ENCODE data around the gene DACT1. TPM values are rescaled to one million over a fixed set of nuclear protein-coding genes. Genes with fewer than 3 reads are reported as not detected.

The DACT1 gene
- polyA plus RNA-seq, 1 of the 3 experiments (the other 2 are of a cell fraction): 3.3 TPM

DNA sequence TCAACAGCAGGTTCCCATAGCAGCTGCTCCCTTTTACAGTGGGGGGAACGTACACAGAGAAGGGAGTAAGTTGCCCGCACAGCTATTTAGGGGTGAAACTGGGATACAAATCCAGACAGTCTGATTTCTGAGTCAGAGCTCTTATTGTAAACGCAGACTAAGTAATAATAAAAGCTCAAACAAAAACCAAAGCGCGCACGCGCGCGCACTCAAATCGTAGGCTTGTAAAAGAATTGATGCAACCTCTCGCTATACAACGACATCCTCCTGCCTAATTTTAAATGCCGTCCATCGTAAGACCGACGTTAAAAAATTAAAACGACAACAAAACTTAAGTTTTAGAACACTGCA lies 747 bp upstream of the DACT1 start:
- ChIA-PET POLR2A (no interaction called here), CTCF (interaction anchor here (1.0 to 10.5 kb wide), 7 partner anchors 11 to 487 kb away, joined by 3 to 93 read pairs (median 7); no protein-coding TSS in a partner anchor)
- peaks cover 11 to 18% of the 10 kb centered on the region in 2 experiments for H3K36me3 ChIP-seq (replicated peaks in 1 of 2; ENCODE audit: control insufficient read depth in 1 of 2, insufficient read depth in 2 of 2, low read length in 1 of 2)
- H3K4me2 ChIP-seq: peak overlapping the region; percentile 70; the same call in 1 of the 2 replicates
- no peaks in the 10 kb centered on the region for H3K9me2 ChIP-seq
- TF ChIP-seq JUND (IDR thresholded peaks at IDR 0.05): no peak
- TF ChIP-seq POLR2AphosphoS5 (IDR thresholded peaks at IDR 0.05; ENCODE audit: low read depth, low read length): no peak
- TF ChIP-seq, protein P1, sequence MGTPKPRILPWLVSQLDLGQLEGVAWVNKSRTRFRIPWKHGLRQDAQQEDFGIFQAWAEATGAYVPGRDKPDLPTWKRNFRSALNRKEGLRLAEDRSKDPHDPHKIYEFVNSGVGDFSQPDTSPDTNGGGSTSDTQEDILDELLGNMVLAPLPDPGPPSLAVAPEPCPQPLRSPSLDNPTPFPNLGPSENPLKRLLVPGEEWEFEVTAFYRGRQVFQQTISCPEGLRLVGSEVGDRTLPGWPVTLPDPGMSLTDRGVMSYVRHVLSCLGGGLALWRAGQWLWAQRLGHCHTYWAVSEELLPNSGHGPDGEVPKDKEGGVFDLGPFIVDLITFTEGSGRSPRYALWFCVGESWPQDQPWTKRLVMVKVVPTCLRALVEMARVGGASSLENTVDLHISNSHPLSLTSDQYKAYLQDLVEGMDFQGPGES (IDR thresholded peaks at IDR 0.05; ENCODE audit: low read depth, low read length): no peak
- no peak for TF ChIP-seq FOXM1 (IDR thresholded peaks at IDR 0.05; ENCODE audit: low read depth)
- no peak for TF ChIP-seq SIN3A (IDR thresholded peaks at IDR 0.05; ENCODE audit: borderline replicate concordance, low read depth, low read length)
- no peak for TF ChIP-seq EP300 (IDR thresholded peaks at IDR 0.05; ENCODE audit: borderline replicate concordance in 1 of 2, low read depth in 1 of 2, low read length in 1 of 2)
- no peak for TF ChIP-seq FOSL2 (IDR thresholded peaks at IDR 0.05; ENCODE audit: borderline replicate concordance, low read depth)
- no peak for TF ChIP-seq RCOR1 (IDR thresholded peaks at IDR 0.05; ENCODE audit: low read length)
- TF ChIP-seq REST (IDR thresholded peaks at IDR 0.05; ENCODE audit: low read depth, low read length): no peak
- no peak for TF ChIP-seq TAF1 (IDR thresholded peaks at IDR 0.05; ENCODE audit: borderline replicate concordance, low read depth, low read length)
- no peak for TF ChIP-seq YY1 (IDR thresholded peaks at IDR 0.05; ENCODE audit: low read depth)
- TF ChIP-seq ZBTB33 (IDR thresholded peaks at IDR 0.05; ENCODE audit: borderline replicate concordance, low read depth): no peak
- no peak for TF ChIP-seq FOXJ3 (CRISPR knock-in tag; IDR thresholded peaks at IDR 0.05)
- TF ChIP-seq MXI1 (IDR thresholded peaks at IDR 0.05; ENCODE audit: low read depth, low read length): no peak
- TF ChIP-seq CHD2 (IDR thresholded peaks at IDR 0.05; ENCODE audit: low read length, partially characterized antibody): no peak
- TF ChIP-seq NRF1 (IDR thresholded peaks at IDR 0.05; ENCODE audit: low read depth, low read length): no peak
- TF ChIP-seq SMC3 (IDR thresholded peaks at IDR 0.05; ENCODE audit: low read depth, low read length): no peak
- no peak for TF ChIP-seq NFIC (IDR thresholded peaks at IDR 0.05; ENCODE audit: borderline replicate concordance)
- TF ChIP-seq, protein P2, sequence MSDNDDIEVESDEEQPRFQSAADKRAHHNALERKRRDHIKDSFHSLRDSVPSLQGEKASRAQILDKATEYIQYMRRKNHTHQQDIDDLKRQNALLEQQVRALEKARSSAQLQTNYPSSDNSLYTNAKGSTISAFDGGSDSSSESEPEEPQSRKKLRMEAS (IDR thresholded peaks at IDR 0.05; ENCODE audit: low read depth): no peak
- TF ChIP-seq RXRA (IDR thresholded peaks at IDR 0.05; ENCODE audit: borderline replicate concordance, low read depth): no peak
- H3K9ac ChIP-seq: peak overlapping the region; percentile 43; the same call in 1 of the 2 replicates
- no peaks in the 10 kb centered on the region for H3K9me3 ChIP-seq
- no peaks in the 10 kb centered on the region for H4K20me1 ChIP-seq (ENCODE audit: insufficient read depth)
- peaks cover 14 to 16% of the 10 kb centered on the region in 2 experiments; a peak in 3 of 4 replicates for H3K4me1 ChIP-seq (ENCODE audit: control insufficient read depth in 1 of 2, insufficient read depth in 2 of 2, low read depth in 1 of 2, low read length in 1 of 2)
- no peaks in the 10 kb centered on the region for H3K27me3 ChIP-seq (ENCODE audit: insufficient read depth)
- DNase-seq: no peak
- H3K4me3 ChIP-seq (ENCODE audit: low read depth in 2 of 2, low read length in 1 of 2): peak overlapping the region; percentile 74 to 77; a peak in 2 of 4 replicates
- peak overlapping the region; percentile 61; the same call in 1 of the 2 replicates for H2AFZ ChIP-seq (ENCODE audit: low read depth)
- H3K27ac ChIP-seq (ENCODE audit: low read depth in 2 of 2, low read length in 1 of 2): peak overlapping the region in 1 of 2 experiments; percentile 57; a peak in 3 of 4 replicates
- H3F3A ChIP-seq (replicated peaks; ENCODE audit: insufficient read depth): peaks cover 9% of the 10 kb centered on the region
- WGBS (ENCODE audit: low lambda C conversion rate): 83% methylated on average over 17 of the region's 17 CpGs
- peaks cover 34% of the 10 kb centered on the region; the same call in 1 of the 2 replicates for H3K79me2 ChIP-seq (ENCODE audit: insufficient read depth)

Data from SK-N-SH (cell line).